HG03159 (cell line): ENCODE results near the gene STARD8.

Experiments used
- ATAC-seq: cut with Tn5 transposase; IDR thresholded peaks from one replicate; pipeline ENCODE4 v1.9.1; 2021; ENCODE audit warnings: mild to moderate bottlenecking, moderate library complexity; ENCODE audit not compliant: unreplicated experiment

The STARD8 gene

DNA sequence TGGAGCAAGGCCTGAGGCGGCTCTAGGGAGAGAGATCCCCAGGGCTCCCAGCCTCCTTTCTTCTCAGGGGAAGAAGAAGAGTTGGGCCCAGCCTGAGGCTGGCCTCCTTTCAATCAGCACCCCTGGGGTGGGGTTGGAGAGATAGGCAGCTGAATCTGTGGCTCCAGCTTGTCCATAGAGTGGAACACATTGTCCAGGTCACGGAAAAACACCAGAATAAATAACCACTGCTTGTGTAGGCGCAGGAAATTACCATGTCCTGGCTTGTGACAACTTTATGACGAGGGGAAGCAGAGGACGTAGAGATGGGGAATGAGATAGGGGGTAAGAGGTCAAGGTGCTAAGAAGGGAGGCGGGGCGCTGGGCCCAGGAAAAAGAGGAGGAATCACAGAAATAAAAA, 100.6 kb downstream of the STARD8 start:
- ATAC-seq, result no peak

DNA sequence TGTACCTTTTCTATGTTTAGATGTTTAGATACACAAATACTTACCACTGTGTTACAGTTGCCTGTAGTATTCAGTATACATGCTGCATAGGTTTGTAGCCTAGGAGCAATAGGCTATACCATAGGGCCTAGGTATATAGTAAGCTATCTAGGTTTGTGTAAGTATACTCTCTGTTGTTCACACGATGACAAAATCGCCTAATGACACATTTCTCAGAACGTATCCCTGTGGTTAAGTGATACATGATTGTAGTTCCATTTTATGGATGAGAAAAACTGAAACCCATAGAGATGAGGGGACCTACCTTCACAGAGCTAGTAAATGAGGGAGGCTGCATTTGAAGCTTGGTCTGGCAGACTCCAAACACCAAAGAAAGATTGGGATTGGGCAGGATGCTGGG, 102.0 kb downstream of the STARD8 start:
- no peak for ATAC-seq

DNA sequence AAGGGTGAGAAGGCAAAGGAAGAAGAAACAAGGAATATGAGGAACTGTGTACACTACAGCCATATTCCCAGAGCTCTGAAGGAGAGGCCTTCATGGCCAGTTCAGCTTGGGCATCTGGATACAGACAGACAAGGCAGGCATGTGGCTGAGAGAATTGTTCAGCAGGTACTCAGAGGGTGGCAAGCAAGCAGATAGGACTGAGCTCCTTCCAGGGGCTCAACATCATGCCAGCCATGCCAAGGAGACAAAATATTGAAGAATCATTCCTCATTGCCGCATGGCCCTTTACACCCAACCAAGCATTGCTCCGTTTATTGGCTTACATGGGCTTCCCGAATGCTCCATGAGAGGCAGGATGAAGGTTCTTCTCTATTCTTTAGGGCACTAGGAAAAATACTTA, 102.8 kb downstream of the STARD8 start:
- no peak for ATAC-seq

GRCh38 chrX:68751372-68751771, 103.9 kb downstream of the STARD8 start:
- ATAC-seq, result no peak

- no peak for ATAC-seq
These were observed 105.8 kb downstream of the STARD8 start for GRCh38 chrX:68753218-68753617.

DNA sequence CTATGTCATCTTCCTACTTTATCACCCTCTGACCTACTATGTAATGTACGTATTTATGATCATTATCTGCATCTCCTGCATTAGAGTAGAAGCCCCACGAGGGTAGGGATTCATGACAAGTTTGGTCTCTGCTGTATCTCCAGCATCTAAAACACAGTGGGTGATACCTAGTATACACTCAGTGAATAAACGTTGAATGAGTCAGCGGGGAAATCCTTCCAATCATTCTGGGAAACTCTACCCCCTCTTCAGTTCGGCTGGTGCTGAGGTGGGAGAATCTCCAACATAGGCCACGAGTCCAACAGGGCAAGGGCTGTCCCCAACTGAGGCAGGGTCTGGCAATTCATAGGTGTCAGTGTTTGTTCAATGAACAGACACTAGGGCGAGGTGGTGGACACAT, 106.9 kb downstream of the STARD8 start:
- ATAC-seq, result no peak

DNA sequence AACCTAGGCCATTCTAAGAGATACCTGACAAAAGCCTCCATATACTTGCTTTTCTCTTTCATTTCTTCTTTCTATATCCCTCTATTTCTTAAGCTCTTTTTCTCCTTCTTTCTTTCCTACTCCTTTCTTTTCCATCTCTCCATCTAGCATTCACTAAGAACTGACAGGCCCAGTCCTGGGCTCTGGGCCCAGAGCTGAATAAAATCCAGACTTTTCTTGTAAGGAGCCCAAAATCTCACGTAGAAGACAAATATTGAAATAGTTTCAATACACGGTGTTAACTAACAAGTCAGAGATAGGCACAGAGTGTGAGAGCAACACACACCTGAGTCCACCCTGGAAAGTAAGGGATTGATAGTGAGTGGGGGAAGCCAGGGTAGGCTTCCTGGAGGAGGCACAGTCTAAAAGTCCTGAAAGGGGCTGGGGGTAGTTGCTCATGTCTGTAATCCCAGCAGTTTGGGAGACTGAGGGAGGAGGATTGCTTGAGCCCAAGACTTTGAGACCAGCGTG, 108.2 kb downstream of the STARD8 start:
- no peak for ATAC-seq

- ATAC-seq, result no peak
These were observed 109.9 kb downstream of the STARD8 start for GRCh38 chrX:68757331-68757730.

DNA sequence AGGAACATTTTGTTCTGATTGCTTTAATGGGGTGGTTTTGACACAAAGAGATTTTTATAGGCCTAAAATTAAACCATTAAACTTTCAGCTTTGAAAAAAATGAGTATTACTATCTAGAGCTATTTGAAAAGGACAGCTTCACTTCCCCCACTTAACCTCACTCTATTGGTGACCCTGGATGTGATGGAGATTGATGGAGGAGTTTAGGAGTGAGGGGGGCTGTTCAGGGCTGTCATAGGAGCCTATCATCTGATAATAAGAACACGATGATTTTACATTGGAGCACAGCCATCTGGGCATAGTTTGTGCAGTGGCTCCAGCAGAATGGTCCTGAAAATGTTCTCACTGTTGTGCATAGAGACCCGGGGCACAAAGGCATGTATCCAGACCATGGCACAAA, 110.3 kb downstream of the STARD8 start:
- ATAC-seq, result no peak

- no peak for ATAC-seq
These were observed 111.2 kb downstream of the STARD8 start for GRCh38 chrX:68758671-68759070.

GRCh38 chrX:68761086-68761485, 113.6 kb downstream of the STARD8 start:
- no peak for ATAC-seq

DNA sequence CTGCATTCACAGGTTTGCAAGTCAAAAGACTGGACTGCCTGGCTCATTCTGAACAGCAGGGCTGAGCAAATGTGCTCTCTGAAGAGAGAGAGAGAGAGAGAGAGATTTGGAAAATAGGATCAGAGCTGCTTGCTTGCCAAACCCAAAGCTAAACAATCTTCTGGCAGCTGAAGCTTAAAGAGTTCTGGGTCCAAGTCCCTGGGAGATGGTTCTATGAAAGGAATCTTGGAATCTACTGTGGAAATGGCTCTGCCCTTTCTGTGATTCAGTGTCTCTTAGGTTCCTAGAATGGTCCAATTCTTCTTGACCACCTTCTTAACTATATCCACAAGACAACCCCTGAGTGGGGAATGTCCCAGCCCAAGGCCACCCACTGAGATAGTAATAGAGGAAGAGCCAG, 115.3 kb downstream of the STARD8 start:
- no peak for ATAC-seq

GRCh38 chrX:68763481-68763880, 116.0 kb downstream of the STARD8 start:
- no peak for ATAC-seq
